GM12878 (cell line): Measurements from ENCODE around the gene ZSWIM3.

Experiments used
- BHLHE40 ChIP-seq, 2 experiments: fragments of 450-650 bp in 1 of 2; IDR thresholded peaks; 2 replicates each; pipeline ENCODE4 v1.6.1; 2011 to 2017; ENCODE audit warnings: low read depth in 2 of 2, borderline replicate concordance in 1 of 2, improper control_type of control experiment in 1 of 2, low read length in 1 of 2, mild to moderate bottlenecking in 1 of 2
- CTCF ChIP-seq, 3 experiments: IDR thresholded peaks in 2 of 3; conservative IDR thresholded peaks in 1 of 3; 2 replicates each; pipeline ENCODE4 v1.5.1; 2011; ENCODE audit warnings: low read depth in 3 of 3, low read length in 3 of 3, mild to moderate bottlenecking in 3 of 3, control low read depth in 2 of 3, moderate library complexity in 2 of 3, inconsistent platforms in 1 of 3, mixed read lengths in 1 of 3; ENCODE audit not compliant: control insufficient read depth in 2 of 3, insufficient read depth in 1 of 3; ENCODE audit errors: extremely low read depth in 1 of 3
- MYC ChIP-seq: IDR thresholded peaks from 2 replicates; pipeline ENCODE4 v1.6.1; 2011; ENCODE audit warnings: mild to moderate bottlenecking, low read length, moderate library complexity, inconsistent platforms; ENCODE audit not compliant: insufficient read depth, insufficient replicate concordance, insufficient read length, severe bottlenecking
- PKNOX1 ChIP-seq: fragments of 450-650 bp; IDR thresholded peaks from 2 replicates; pipeline ENCODE4 v1.6.1; 2016; ENCODE audit warnings: mild to moderate bottlenecking
- SREBF1 ChIP-seq: IDR thresholded peaks from 2 replicates; pipeline ENCODE4 v1.6.1; 2012; ENCODE audit warnings: mild to moderate bottlenecking, low read length
- SUPT20H ChIP-seq: IDR thresholded peaks from 2 replicates; pipeline ENCODE4 v1.6.1; 2011; ENCODE audit warnings: low read depth, mild to moderate bottlenecking, low read length, moderate library complexity, borderline replicate concordance; ENCODE audit not compliant: control insufficient read depth

GRCh38 chr20:45813489-45813888 lies 43.9 kb upstream of the ZSWIM3 start:
- TF ChIP-seq PKNOX1 (no peak), SUPT20H (no peak), SREBF1 (no peak), CTCF (IDR thresholded peaks at IDR 0.05 in 2 of 3, conservative IDR thresholded peaks at IDR 0.05 in 1 of 3; ENCODE audit: control insufficient read depth in 2 of 3, extremely low read depth in 1 of 3, insufficient read depth in 1 of 3, low read depth in 3 of 3, low read length in 3 of 3) (no peak), MYC (no peak), BHLHE40 (IDR thresholded peaks at IDR 0.05; ENCODE audit: borderline replicate concordance in 1 of 2, low read depth in 2 of 2, low read length in 1 of 2) (no peak)
